RCC 7860 (cell line): ENCODE data around the gene SLC34A1.
A peak's percentile ranks its signal among the peaks of the same experiment; 100 is the strongest.

Experiments used
- DNase-seq: peaks from one replicate; pipeline ENCODE4 v3.0.0-alpha.2; 2015; ENCODE audit warnings: low spot score
- FAIRE-seq: peaks from 2 replicates; lab custom pipeline; 2012; peaks lifted over from hg19 to GRCh38; lab: Jason Lieb, UNC

SLC34A1 gene

GRCh38 chr5:177444106-177445051 is 60.1 kb downstream of the SLC34A1 start:
- no peak for FAIRE-seq
- no peak for DNase-seq

- no peak for DNase-seq
- no peak for FAIRE-seq
Observed at GRCh38 chr5:177445052-177445916, 61.0 kb downstream of the SLC34A1 start.

GRCh38 chr5:177445917-177446199 is 61.6 kb downstream of the SLC34A1 start:
- DNase-seq (no peak), FAIRE-seq (no peak)

DNA sequence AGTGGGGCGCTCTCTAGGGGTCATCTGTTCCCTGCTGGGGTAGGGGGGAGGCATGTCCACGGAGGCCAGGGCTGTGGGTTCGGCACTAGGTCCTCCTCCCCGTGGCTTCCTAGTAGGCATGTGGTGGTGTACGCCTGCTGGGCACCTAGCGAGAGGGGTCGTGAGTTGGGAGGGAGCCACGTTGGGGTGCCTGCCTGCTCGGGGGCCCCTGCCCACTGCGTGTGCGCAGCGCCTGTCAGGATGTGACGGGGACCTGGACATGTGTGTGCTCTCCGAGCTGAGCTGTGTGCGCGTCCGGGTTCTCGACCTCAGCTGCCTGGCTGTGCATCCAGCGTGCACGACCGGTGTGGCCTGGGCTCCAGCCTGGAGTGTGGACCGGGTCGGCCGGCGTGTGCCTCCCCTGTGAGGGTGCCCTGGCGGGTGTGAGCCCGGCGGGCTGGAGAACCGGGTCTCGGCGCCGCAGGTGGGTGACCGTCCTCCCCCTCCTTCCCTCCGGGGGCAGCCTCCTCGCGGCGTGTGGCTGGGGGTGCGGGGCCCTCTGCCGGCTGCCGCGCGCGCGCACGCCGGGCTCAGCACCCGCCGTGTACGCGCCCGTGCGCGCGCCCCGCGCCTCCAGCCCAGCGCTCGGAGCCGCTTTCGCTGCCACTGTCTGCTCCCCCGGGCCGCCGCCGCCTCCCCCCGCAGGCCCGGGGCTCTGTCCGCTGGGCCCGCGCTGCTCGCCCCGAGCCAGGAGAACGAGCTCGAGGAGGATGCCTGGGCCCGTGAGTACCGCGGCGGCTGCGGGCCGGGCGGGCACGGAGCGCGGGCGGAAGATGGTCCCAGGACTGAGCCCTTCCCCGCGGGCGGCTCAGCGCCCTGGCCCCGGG is 62.2 kb downstream of the SLC34A1 start, which contains the start of gene PRR7:
Gene PRR7, plus strand, starts transcription at position 615 of the 866 bp plus-strand sequence. CDS start 8,254 bp downstream, outside the sequence.
- DNase-seq (peak; percentile 49), FAIRE-seq (no peak)

- DNase-seq, result peak; percentile 56
Observed at GRCh38 chr5:177447066-177447610, 62.9 kb downstream of the SLC34A1 start.

DNA sequence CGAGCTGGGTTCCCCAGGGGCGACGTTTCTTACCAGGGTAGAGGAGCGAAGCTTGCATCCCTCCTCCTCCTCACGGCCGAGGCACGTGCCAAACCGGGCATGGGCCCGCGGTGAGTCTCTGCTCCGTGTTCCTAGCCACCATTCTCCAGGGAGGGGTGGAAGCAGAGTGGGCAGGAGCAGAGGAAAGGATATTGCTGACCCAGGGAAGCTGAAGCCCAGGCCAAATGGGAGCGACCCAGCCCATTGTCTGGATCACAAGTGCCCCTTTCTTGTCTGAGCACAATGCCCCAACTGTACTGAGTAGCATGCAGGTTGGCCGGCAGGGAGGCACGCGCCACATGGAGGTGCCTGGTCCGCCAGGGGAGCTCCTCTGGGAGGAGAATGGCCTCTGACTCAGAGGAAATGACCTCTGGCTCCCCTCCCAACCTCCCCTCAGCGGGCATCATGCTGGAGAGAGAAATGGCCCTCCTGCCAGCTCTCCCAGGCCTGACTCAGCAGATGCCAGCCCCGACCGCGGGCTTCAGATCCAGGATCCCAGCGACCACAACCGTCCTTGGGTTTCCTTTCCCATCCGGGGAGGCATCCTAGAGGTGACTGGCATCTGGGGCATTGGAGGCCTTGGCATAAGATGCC is 63.5 kb downstream of the SLC34A1 start:
- FAIRE-seq (peak; percentile 97), DNase-seq (peak; percentile 99)

More at GRCh38 chr5:177447066-177447610, 62.9 kb downstream of the SLC34A1 start:
- no peak for FAIRE-seq
